HG03378 (cell line): ENCODE data around the gene BBS10.
"Not testable (repeated sequence)": the region's sequence is repeated elsewhere in the genome, so short reads cannot be mapped to it uniquely, and the experiment has no call there.

Experiments used
- ATAC-seq: cut with Tn5 transposase; IDR thresholded peaks from one replicate; pipeline ENCODE4 v1.9.1; 2021; ENCODE audit warnings: mild to moderate bottlenecking, moderate library complexity; ENCODE audit not compliant: unreplicated experiment

Gene BBS10

GRCh38 chr12:76348079-76348901 lies at the start of gene BBS10:
BBS10 (minus strand) TSS chr12:76348415; CDS start chr12:76348358, 57 bp downstream.
- peak; percentile 95 for ATAC-seq

- no peak for ATAC-seq
Measured at GRCh38 chr12:76391461-76391860, 43.2 kb upstream of the BBS10 start.

GRCh38 chr12:76387614-76388013 lies 39.4 kb upstream of the BBS10 start:
- no peak for ATAC-seq

- ATAC-seq, result no peak
Measured at GRCh38 chr12:76384560-76384959, 36.3 kb upstream of the BBS10 start.

- no peak for ATAC-seq
Measured at GRCh38 chr12:76383988-76384387, 35.8 kb upstream of the BBS10 start.

- no peak for ATAC-seq
Measured at GRCh38 chr12:76379261-76379660, 31.0 kb upstream of the BBS10 start.

- not testable (repeated sequence) for ATAC-seq
Measured at GRCh38 chr12:76376876-76377275, 28.7 kb upstream of the BBS10 start.

- no peak for ATAC-seq
Measured at GRCh38 chr12:76375939-76376338, 27.7 kb upstream of the BBS10 start.

- no peak for ATAC-seq
Measured at GRCh38 chr12:76375470-76375869, 27.3 kb upstream of the BBS10 start.

GRCh38 chr12:76374386-76375020 lies 26.3 kb upstream of the BBS10 start:
- no peak for ATAC-seq

- no peak for ATAC-seq
Measured at GRCh38 chr12:76368230-76368629, 20.0 kb upstream of the BBS10 start.

GRCh38 chr12:76366163-76366562 lies 17.9 kb upstream of the BBS10 start:
- no peak for ATAC-seq

GRCh38 chr12:76364131-76364530 lies 15.9 kb upstream of the BBS10 start:
- not testable (repeated sequence) for ATAC-seq

- no peak for ATAC-seq
Measured at GRCh38 chr12:76360316-76360715, 12.1 kb upstream of the BBS10 start.

GRCh38 chr12:76356071-76356470 lies 7.9 kb upstream of the BBS10 start:
- ATAC-seq, result no peak

GRCh38 chr12:76346798-76347420 lies 1.3 kb downstream of the BBS10 start:
- peak; percentile 35 for ATAC-seq

- ATAC-seq, result no peak
Measured at GRCh38 chr12:76346236-76346635, 2.0 kb downstream of the BBS10 start.

GRCh38 chr12:76345569-76345968 lies 2.6 kb downstream of the BBS10 start:
- no peak for ATAC-seq

- no peak for ATAC-seq
Measured at GRCh38 chr12:76341436-76342030, 6.7 kb downstream of the BBS10 start.

GRCh38 chr12:76340680-76341435 lies 7.4 kb downstream of the BBS10 start:
- ATAC-seq, result no peak

GRCh38 chr12:76337583-76337982 lies 10.6 kb downstream of the BBS10 start:
- no peak for ATAC-seq
